HepG2 (cell line): Measurements from ENCODE around the gene SNAI1. TPM values are rescaled to one million over a fixed set of nuclear protein-coding genes. Genes with fewer than 3 reads are reported as not detected.

Source experiments
- AGO2 ChIP-seq: fragments of 200-400 bp; formaldehyde crosslinking; optimal IDR thresholded peaks from 2 replicates; pipeline ENCODE3; 2017; ENCODE audit warnings: mild to moderate bottlenecking, low read depth, low read length, moderate library complexity
- DDIT3 ChIP-seq: sonication (generic); formaldehyde crosslinking; IDR thresholded peaks from 2 replicates; pipeline ENCODE4 v1.4.0; 2020; ENCODE audit warnings: mild to moderate bottlenecking, missing genetic modification reagents
- DPF2 ChIP-seq: sonication (generic); formaldehyde crosslinking; IDR thresholded peaks from 2 replicates; pipeline ENCODE4 v1.4.0; 2020; ENCODE audit warnings: mild to moderate bottlenecking, low read depth, missing genetic modification reagents, borderline replicate concordance
- ESRRA ChIP-seq: sonication (generic); formaldehyde crosslinking; IDR thresholded peaks from 2 replicates; pipeline ENCODE4 v1.5.1; 2020; ENCODE audit warnings: mild to moderate bottlenecking, low read depth, missing genetic modification reagents
- MXD3 ChIP-seq: IDR thresholded peaks from 2 replicates; pipeline ENCODE4 v1.6.1; 2016; ENCODE audit warnings: mild to moderate bottlenecking, missing biosample characterization, missing genetic modification reagents
- ONECUT2 ChIP-seq: sonication (generic); formaldehyde crosslinking; IDR thresholded peaks from 2 replicates; pipeline ENCODE4 v1.4.0; 2020; ENCODE audit warnings: missing genetic modification reagents
- PATZ1 ChIP-seq: sonication (generic); formaldehyde crosslinking; IDR thresholded peaks from 2 replicates; pipeline ENCODE4 v1.4.0; 2020; ENCODE audit warnings: missing genetic modification reagents
- THAP9 ChIP-seq: sonication (generic); formaldehyde crosslinking; IDR thresholded peaks from 2 replicates; pipeline ENCODE4; 2020; ENCODE audit warnings: missing genetic modification reagents, mild to moderate bottlenecking, borderline replicate concordance
- TIGD3 ChIP-seq: sonication (generic); formaldehyde crosslinking; IDR thresholded peaks from 2 replicates; pipeline ENCODE4 v1.5.1; 2020; ENCODE audit warnings: mild to moderate bottlenecking, missing genetic modification reagents, borderline replicate concordance
- ZEB1 ChIP-seq: IDR thresholded peaks from 2 replicates; pipeline ENCODE4 v1.6.1; 2012; ENCODE audit warnings: mild to moderate bottlenecking, low read depth, inconsistent platforms; ENCODE audit not compliant: insufficient replicate concordance
- ZNF605 ChIP-seq: sonication (generic); formaldehyde crosslinking; IDR thresholded peaks from 2 replicates; pipeline ENCODE4 v1.8.0; 2022; ENCODE audit warnings: mild to moderate bottlenecking, missing genetic modification reagents
- ZNF646 ChIP-seq: sonication (generic); formaldehyde crosslinking; IDR thresholded peaks from 2 replicates; pipeline ENCODE4 v1.9.0; 2021; ENCODE audit warnings: mild to moderate bottlenecking, missing genetic modification reagents
- ZNF749 ChIP-seq: sonication (generic); formaldehyde crosslinking; IDR thresholded peaks from 2 replicates; pipeline ENCODE4 v1.8.0; 2022; ENCODE audit warnings: mild to moderate bottlenecking, missing genetic modification reagents, moderate library complexity, borderline replicate concordance
- polyA plus RNA-seq, 8 experiments: library from polyadenylated mRNA; depleted of rRNA in 3 of 8; stranded (reverse) in 7 of 8; unstranded in 1 of 8; fragments of >200 nt; fragmentation: Illumina TruSeq in 4 of 8; extraction: Trizol in 4 of 8; gene quantifications; 2 replicates each; pipeline versions ENCODE4 v1.2.1 to v1.2.3, GENCODE V29; 2011 to 2016; ENCODE audit warnings: low read depth in 4 of 8, missing spikeins in 1 of 8, mixed read lengths in 1 of 8; ENCODE audit not compliant: insufficient read depth in 1 of 8
- total RNA-seq, 5 experiments: library from RNA; depleted of rRNA; stranded (reverse); fragments of >200 nt; fragmentation: Illumina TruSeq; extraction: Trizol; gene quantifications; 2 replicates each; pipeline ENCODE4 v1.2.3, GENCODE V29; 2016; ENCODE audit warnings: low read depth in 1 of 5

The SNAI1 gene
- total and polyA plus RNA-seq, 2 of the 13 experiments (the other 11 are each of a cell fraction or from before 2014, with no cell fraction given), result 1.3 to 1.4 TPM

- TF ChIP-seq THAP9 (CRISPR knock-in tag) (peak; percentile 40; the same call in 1 of the 2 replicates), ZNF646 (CRISPR knock-in tag) (no peak), MXD3 (CRISPR knock-in tag) (no peak), ZNF749 (CRISPR knock-in tag) (no peak), TIGD3 (CRISPR knock-in tag) (peak; percentile 4; the same call in 1 of the 2 replicates), ZEB1 (no peak), ZNF605 (CRISPR knock-in tag) (peak; percentile 54; the same call in 1 of the 2 replicates), ESRRA (no peak), AGO2 (no peak), DDIT3 (CRISPR knock-in tag) (no peak), DPF2 (CRISPR knock-in tag) (no peak), PATZ1 (CRISPR knock-in tag) (peak; percentile 51; the same call in 1 of the 2 replicates), ONECUT2 (CRISPR knock-in tag) (no peak)
Measured at GRCh38 chr20:49981218-49982071, 1.3 kb upstream of the SNAI1 start (continued).
